C4-2B (cell line): ENCODE measurements around the gene RUSF1.
"Not testable (repeated sequence)": the region's sequence is repeated elsewhere in the genome, so short reads cannot be mapped to it uniquely, and the experiment has no call there.

Experiments
- CTCF ChIP-seq: fragments of 450-650 bp; conservative IDR thresholded peaks from 2 replicates; pipeline ENCODE4 v1.5.1; 2017; ENCODE audit warnings: mild to moderate bottlenecking
- ZFX ChIP-seq: fragments of 450-650 bp; IDR thresholded peaks from 2 replicates; pipeline ENCODE4 v1.6.1; 2017

GRCh38 chr16:31484048-31484447, 24.1 kb downstream of the RUSF1 start:
- TF ChIP-seq CTCF, ZFX: not testable (repeated sequence)
